ENCODE data around the gene CELF4.
"Not testable (repeated sequence)": the region's sequence is repeated elsewhere in the genome, so short reads cannot be mapped to it uniquely, and the experiment has no call there.

The CELF4 gene

GRCh38 chr18:37385846-37386778, 179.5 kb downstream of the CELF4 start:
- FAIRE-seq: peak; percentile 87

GRCh38 chr18:37383846-37384595, 181.6 kb downstream of the CELF4 start:
- no peak for FAIRE-seq

GRCh38 chr18:37383036-37383785, 182.4 kb downstream of the CELF4 start:
- no peak for FAIRE-seq

GRCh38 chr18:37381554-37381953, 184.0 kb downstream of the CELF4 start:
- no peak for FAIRE-seq

- FAIRE-seq: no peak
Observed at GRCh38 chr18:37380546-37381110, 185.0 kb downstream of the CELF4 start.

- no peak for FAIRE-seq
Observed at GRCh38 chr18:37378336-37379010, 187.1 kb downstream of the CELF4 start.

GRCh38 chr18:37375181-37375580, 190.4 kb downstream of the CELF4 start:
- no peak for FAIRE-seq

GRCh38 chr18:37368110-37368954, 197.3 kb downstream of the CELF4 start:
- no peak for FAIRE-seq

GRCh38 chr18:37364237-37364636, 201.4 kb downstream of the CELF4 start:
- FAIRE-seq: no peak

GRCh38 chr18:37362158-37362890, 203.3 kb downstream of the CELF4 start:
- FAIRE-seq: no peak

- no peak for FAIRE-seq
Observed at GRCh38 chr18:37361335-37362157, 204.1 kb downstream of the CELF4 start.

GRCh38 chr18:37358061-37358460, 207.5 kb downstream of the CELF4 start:
- not testable (repeated sequence) for FAIRE-seq

GRCh38 chr18:37355772-37356171, 209.8 kb downstream of the CELF4 start:
- FAIRE-seq: no peak

- FAIRE-seq: no peak
Observed at GRCh38 chr18:37351110-37351509, 214.5 kb downstream of the CELF4 start.

- no peak for FAIRE-seq
Observed at GRCh38 chr18:37348729-37349128, 216.9 kb downstream of the CELF4 start.

GRCh38 chr18:37346048-37346447, 219.6 kb downstream of the CELF4 start:
- FAIRE-seq: no peak

- FAIRE-seq: no peak
Observed at GRCh38 chr18:37343542-37343851, 222.1 kb downstream of the CELF4 start.

GRCh38 chr18:37341473-37342086, 224.0 kb downstream of the CELF4 start:
- FAIRE-seq: no peak

- no peak for FAIRE-seq
Observed at GRCh38 chr18:37341016-37341415, 224.6 kb downstream of the CELF4 start.

Measured in A204.1 (cell line).